ENCODE measurements around the gene DEGS2. TPM values are rescaled to one million over a fixed set of nuclear protein-coding genes. Genes with fewer than 3 reads are reported as not detected.
A peak's percentile ranks its signal among the peaks of the same experiment; 100 is the strongest.

Gene DEGS2
- total and polyA plus RNA-seq, 2 donors (not counting 1 experiment from before 2014, with no cell fraction given): 0.82 to 6.4 TPM

- CTCF ChIA-PET: interaction anchor here (0.7 to 24.4 kb wide), 6 partner anchors 36 to 165 kb away, joined by 3 to 495 read pairs (median 5); partner anchors contain the start of gene EVL
- Histone ChIP-seq H3K4me3 (ENCODE audit: control extremely low read depth in 1 of 5, extremely low read depth in 1 of 5, insufficient read depth in 1 of 5, low read depth in 2 of 5, low read length in 4 of 5) (no peak overlapping the region), H2AFZ (ENCODE audit: insufficient read depth, low read depth, low read length, poor library complexity, severe bottlenecking) (no peak overlapping the region), H3K27me3 (replicated peaks in 1 of 4; ENCODE audit: control extremely low read depth in 1 of 4, control insufficient read depth in 3 of 4, insufficient read depth in 4 of 4, low read length in 3 of 4) (no peaks in the 10 kb centered on the region), H3K4me2 (replicated peaks; ENCODE audit: low read depth, low read length, poor library complexity, severe bottlenecking) (no peak overlapping the region), H3K36me3 (replicated peaks in 1 of 2; ENCODE audit: control extremely low read depth in 1 of 2, control insufficient read depth in 1 of 2, extremely low read depth in 1 of 2, insufficient read depth in 2 of 2, low read length in 1 of 2) (peaks cover 5 to 91% of the 10 kb centered on the region in 2 experiments), H3K4me1 (ENCODE audit: control insufficient read depth in 2 of 2, insufficient read depth in 2 of 2, low read length in 2 of 2) (peaks cover 24 to 30% of the 10 kb centered on the region in 2 donors), H3K27ac (ENCODE audit: low read length in 2 of 2) (peak overlapping the region in 1 of 2 donors; percentile 47), H3K9ac (ENCODE audit: low read length) (no peak overlapping the region), H4K20me1 (ENCODE audit: control insufficient read depth, insufficient read depth, low read length, poor library complexity, severe bottlenecking) (peaks cover 97% of the 10 kb centered on the region), H3K9me3 (ENCODE audit: control extremely low read depth in 1 of 3, control insufficient read depth in 2 of 3, insufficient read depth in 1 of 3, low read length in 2 of 3) (no peaks in the 10 kb centered on the region), H3K79me2 (ENCODE audit: control insufficient read depth, insufficient read depth, low read length) (peaks cover 98% of the 10 kb centered on the region)
- TF ChIP-seq EZH2 (IDR thresholded peaks at IDR 0.05; ENCODE audit: borderline replicate concordance, insufficient read depth, low read depth, low read length, poor library complexity, severe bottlenecking) (no peak), CTCF (IDR thresholded peaks at IDR 0.05) (no peak)
- no peak for DNase-seq
- intact Hi-C loops (cut with micrococcal nuclease): no loop called here
- peaks cover 59% of the 10 kb centered on the region for H3K4me1 Mint-ChIP-seq
- POLR2A ChIA-PET: interaction anchor here (0.7 to 2.0 kb wide), 2 partner anchors 37 to 109 kb away, joined by 5 to 9 read pairs; partner anchors contain the start of gene EVL
- 90% methylated on average over 5 of the region's 8 CpGs for WGBS (ENCODE audit: insufficient coverage)
- no peaks in the 10 kb centered on the region for H3K9me3 Mint-ChIP-seq (ENCODE audit: insufficient read depth)
- H3K4me3 Mint-ChIP-seq: no peak overlapping the region
- ATAC-seq (ENCODE audit: low read depth): no peak
- no peaks in the 10 kb centered on the region for H3K27me3 Mint-ChIP-seq
- peak overlapping the region; percentile 80 for H3K27ac Mint-ChIP-seq
Observed at GRCh38 chr14:100102156-100102785, 57.2 kb downstream of the DEGS2 start.

DNA sequence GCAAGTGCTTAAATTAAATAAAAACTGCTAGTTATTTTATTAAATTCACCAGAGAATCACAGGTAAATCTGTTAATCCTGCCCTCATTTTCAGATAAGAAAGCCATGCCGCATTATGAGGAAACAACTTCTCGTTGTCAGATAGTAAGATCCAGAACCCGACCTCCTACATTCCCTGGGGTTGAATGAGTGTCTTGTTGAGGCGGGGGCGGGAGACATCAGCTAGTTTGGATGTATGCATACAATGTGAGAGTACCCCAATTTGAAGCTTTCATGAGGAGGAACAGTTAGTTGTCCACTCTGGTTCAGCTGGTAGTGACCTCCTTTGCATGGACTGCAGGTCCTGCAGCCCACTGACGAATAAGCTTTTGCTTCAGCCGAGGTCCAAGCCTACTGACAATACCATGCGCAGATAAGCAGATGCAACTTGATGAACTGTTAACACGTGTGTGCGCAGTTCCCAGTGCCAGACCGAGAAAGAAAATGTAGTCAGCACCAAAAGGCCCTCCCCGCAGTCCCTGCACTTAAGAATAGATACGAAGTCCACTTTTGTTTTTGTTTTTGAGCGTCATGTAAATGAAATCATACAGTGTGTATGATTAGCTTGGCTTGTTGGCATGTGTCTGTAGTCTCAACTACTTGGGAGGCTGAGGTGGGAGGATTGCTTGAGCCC is 59.3 kb downstream of the DEGS2 start:
- peaks cover 7 to 90% of the 10 kb centered on the region in 2 experiments for H3K36me3 ChIP-seq (replicated peaks in 1 of 2; ENCODE audit: control extremely low read depth in 1 of 2, control insufficient read depth in 1 of 2, extremely low read depth in 1 of 2, insufficient read depth in 2 of 2, low read length in 1 of 2)
- H3K4me1 ChIP-seq (ENCODE audit: control insufficient read depth in 2 of 2, insufficient read depth in 2 of 2, low read length in 2 of 2): peaks cover 22 to 24% of the 10 kb centered on the region in 2 donors
- intact Hi-C loops (cut with micrococcal nuclease): no loop called here
- no peak overlapping the region for H3K9ac ChIP-seq (ENCODE audit: low read length)
- ChIA-PET CTCF (interaction anchor here (0.7 to 24.4 kb wide), 5 partner anchors 8 to 114 kb away, joined by 3 to 495 read pairs (median 3); partner anchors contain the start of gene EVL), POLR2A (interaction anchor here (0.6 to 0.7 kb wide), 2 partner anchors 8 to 25 kb away, joined by 3 to 4 read pairs; no protein-coding TSS in a partner anchor)
- no peak for ATAC-seq (ENCODE audit: low read depth)
- Mint-ChIP-seq H3K4me1 (peaks cover 49% of the 10 kb centered on the region), H3K27me3 (no peaks in the 10 kb centered on the region), H3K9me3 (ENCODE audit: insufficient read depth) (no peaks in the 10 kb centered on the region), H3K4me3 (no peak overlapping the region), H3K27ac (peak overlapping the region; percentile 74)
- peaks cover 97% of the 10 kb centered on the region for H4K20me1 ChIP-seq (ENCODE audit: control insufficient read depth, insufficient read depth, low read length, poor library complexity, severe bottlenecking)
- no peak overlapping the region for H3K27ac ChIP-seq (ENCODE audit: low read length in 2 of 2)
- H3K79me2 ChIP-seq (ENCODE audit: control insufficient read depth, insufficient read depth, low read length): peaks cover 98% of the 10 kb centered on the region
- no peaks in the 10 kb centered on the region for H3K27me3 ChIP-seq (replicated peaks in 1 of 4; ENCODE audit: control extremely low read depth in 1 of 4, control insufficient read depth in 3 of 4, insufficient read depth in 4 of 4, low read length in 3 of 4)
- TF ChIP-seq CTCF (IDR thresholded peaks at IDR 0.05) (no peak), EZH2 (IDR thresholded peaks at IDR 0.05; ENCODE audit: borderline replicate concordance, insufficient read depth, low read depth, low read length, poor library complexity, severe bottlenecking) (no peak)
- H3K4me2 ChIP-seq (replicated peaks; ENCODE audit: low read depth, low read length, poor library complexity, severe bottlenecking): no peak overlapping the region
- no peak for DNase-seq
- no peak overlapping the region for H3K4me3 ChIP-seq (ENCODE audit: control extremely low read depth in 1 of 5, extremely low read depth in 1 of 5, insufficient read depth in 1 of 5, low read depth in 2 of 5, low read length in 4 of 5)
- 98% methylated on average over 12 of the region's 14 CpGs for WGBS (ENCODE audit: insufficient coverage)
- H3K9me3 ChIP-seq (ENCODE audit: control extremely low read depth in 1 of 3, control insufficient read depth in 2 of 3, insufficient read depth in 1 of 3, low read length in 2 of 3): no peaks in the 10 kb centered on the region
- H2AFZ ChIP-seq (ENCODE audit: insufficient read depth, low read depth, low read length, poor library complexity, severe bottlenecking): no peak overlapping the region

Measured in B cell (primary cell).